ENCODE measurements around the gene IQCK.

- TF ChIP-seq CTCF (IDR thresholded peaks at IDR 0.05; ENCODE audit: low read depth, low read length) (no peak), EZH2phosphoT487 (IDR thresholded peaks at IDR 0.05; ENCODE audit: low read depth) (no peak)
Measured at GRCh38 chr16:19699472-19699871, 18.6 kb upstream of the IQCK start.
